OCI-LY1 (cell line): ENCODE measurements around the gene CCDC83.

Experiments
- EZH2 ChIP-seq: fragments of 200-600 bp; sonication (generic), shearing (Covaris generic); IDR thresholded peaks from 2 replicates; pipeline ENCODE4 v1.8.0; 2017; ENCODE audit warnings: borderline replicate concordance, mixed run types, mild to moderate bottlenecking, antibody characterized with exemption, low read length, moderate library complexity, mixed read lengths
- TF ChIP-seq, protein P1 (sequence below): fragments of 200-600 bp; sonication (generic), shearing (Covaris generic); IDR thresholded peaks from 2 replicates; pipeline ENCODE4 v1.5.1; 2017; ENCODE audit warnings: mild to moderate bottlenecking, antibody characterized with exemption, low read length, moderate library complexity, mixed read lengths

DNA sequence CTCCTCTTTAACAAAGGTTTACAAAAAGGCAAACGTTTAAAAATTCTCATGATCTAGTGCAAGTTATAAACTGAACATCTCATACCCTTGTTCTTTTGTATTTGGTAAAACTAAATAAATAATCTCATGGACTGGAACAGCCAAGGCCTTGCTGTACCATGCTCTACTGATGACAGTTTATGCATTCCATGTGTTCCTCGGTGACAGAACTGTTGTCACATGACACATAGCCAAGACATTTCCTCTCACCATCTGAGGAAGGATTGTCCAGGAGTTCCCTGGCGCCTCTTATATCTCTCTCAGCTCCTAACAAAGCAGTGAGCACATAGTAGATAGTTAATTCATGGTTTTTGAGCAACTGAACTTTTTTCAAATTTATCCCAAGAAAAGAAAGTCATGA is 12.6 kb downstream of the CCDC83 start:
- TF ChIP-seq, protein P1, sequence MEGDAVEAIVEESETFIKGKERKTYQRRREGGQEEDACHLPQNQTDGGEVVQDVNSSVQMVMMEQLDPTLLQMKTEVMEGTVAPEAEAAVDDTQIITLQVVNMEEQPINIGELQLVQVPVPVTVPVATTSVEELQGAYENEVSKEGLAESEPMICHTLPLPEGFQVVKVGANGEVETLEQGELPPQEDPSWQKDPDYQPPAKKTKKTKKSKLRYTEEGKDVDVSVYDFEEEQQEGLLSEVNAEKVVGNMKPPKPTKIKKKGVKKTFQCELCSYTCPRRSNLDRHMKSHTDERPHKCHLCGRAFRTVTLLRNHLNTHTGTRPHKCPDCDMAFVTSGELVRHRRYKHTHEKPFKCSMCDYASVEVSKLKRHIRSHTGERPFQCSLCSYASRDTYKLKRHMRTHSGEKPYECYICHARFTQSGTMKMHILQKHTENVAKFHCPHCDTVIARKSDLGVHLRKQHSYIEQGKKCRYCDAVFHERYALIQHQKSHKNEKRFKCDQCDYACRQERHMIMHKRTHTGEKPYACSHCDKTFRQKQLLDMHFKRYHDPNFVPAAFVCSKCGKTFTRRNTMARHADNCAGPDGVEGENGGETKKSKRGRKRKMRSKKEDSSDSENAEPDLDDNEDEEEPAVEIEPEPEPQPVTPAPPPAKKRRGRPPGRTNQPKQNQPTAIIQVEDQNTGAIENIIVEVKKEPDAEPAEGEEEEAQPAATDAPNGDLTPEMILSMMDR: no peak
- TF ChIP-seq EZH2: no peak
